Activated CD8-positive, alpha-beta memory T cell treated with anti-CD3 and anti-CD28 coated beads for 48 hours (primary cell): Measurements from ENCODE around the gene CC2D2B.
A peak's percentile ranks its signal among the peaks of the same experiment; 100 is the strongest.
"Not testable (repeated sequence)": the region's sequence is repeated elsewhere in the genome, so short reads cannot be mapped to it uniquely, and the experiment has no call there.

ENCODE experiments used
- DNase-seq, 3 experiments: peaks; one replicate each; pipeline ENCODE4 v3.0.0-alpha.2; 2020; ENCODE audit warnings: low read depth in 2 of 3, low spot score in 2 of 3

CC2D2B gene

GRCh38 chr10:95906677-95907455, 909 bp upstream of the CC2D2B start:
- DNase-seq: peak; percentile 4 to 6 (median 6)

GRCh38 chr10:95908450-95908849, 675 bp downstream of the CC2D2B start:
- DNase-seq: no peak

- no peak for DNase-seq
Observed at GRCh38 chr10:95909561-95909960, 1.8 kb downstream of the CC2D2B start.

GRCh38 chr10:95916039-95916438, 8.3 kb downstream of the CC2D2B start:
- DNase-seq: not testable (repeated sequence)

- no peak for DNase-seq
Observed at GRCh38 chr10:95920798-95921426, 13.1 kb downstream of the CC2D2B start.

GRCh38 chr10:95925033-95925432, 17.3 kb downstream of the CC2D2B start:
- DNase-seq: no peak

- no peak for DNase-seq
Observed at GRCh38 chr10:95935429-95935828, 27.7 kb downstream of the CC2D2B start.

GRCh38 chr10:95941115-95941514, 33.3 kb downstream of the CC2D2B start:
- DNase-seq: no peak

- no peak for DNase-seq
Observed at GRCh38 chr10:95963202-95963990, 55.6 kb downstream of the CC2D2B start.

GRCh38 chr10:95963991-95964389, 56.2 kb downstream of the CC2D2B start:
- DNase-seq: no peak

- DNase-seq: no peak
Observed at GRCh38 chr10:95964756-95965155, 57.0 kb downstream of the CC2D2B start.

- no peak for DNase-seq
Observed at GRCh38 chr10:95976362-95977229, 68.8 kb downstream of the CC2D2B start.

GRCh38 chr10:95982200-95982599, 74.4 kb downstream of the CC2D2B start:
- DNase-seq: no peak

- DNase-seq: no peak
Observed at GRCh38 chr10:95987685-95988426, 80.1 kb downstream of the CC2D2B start.

- no peak for DNase-seq
Observed at GRCh38 chr10:95988702-95989101, 80.9 kb downstream of the CC2D2B start.

GRCh38 chr10:95994376-95994775, 86.6 kb downstream of the CC2D2B start:
- not testable (repeated sequence) for DNase-seq

GRCh38 chr10:95998255-95998784, 90.5 kb downstream of the CC2D2B start:
- no peak for DNase-seq

GRCh38 chr10:96013956-96014355, 106.2 kb downstream of the CC2D2B start:
- DNase-seq: no peak

- no peak for DNase-seq
Observed at GRCh38 chr10:96014473-96015102, 106.8 kb downstream of the CC2D2B start.
